Hematopoietic multipotent progenitor cell treated with erythropoietin and hydrocortisone succinate and interleukin-3 and kit ligand, for 17 days (in vitro differentiated cells): Measurements from ENCODE around the gene RPS6KC1.

Experiments
- DNase-seq: peaks from one replicate; pipeline ENCODE4 v3.0.0-alpha.2; 2015; ENCODE audit warnings: low spot score

RPS6KC1 gene

GRCh38 chr1:213231795-213232231, 180.8 kb downstream of the RPS6KC1 start:
- DNase-seq = no peak

- DNase-seq = no peak
Measured at GRCh38 chr1:213242883-213243282, 191.8 kb downstream of the RPS6KC1 start.

GRCh38 chr1:213244664-213245091, 193.6 kb downstream of the RPS6KC1 start:
- peak; percentile 57 for DNase-seq

GRCh38 chr1:213245260-213245910, 194.3 kb downstream of the RPS6KC1 start:
- DNase-seq = no peak

GRCh38 chr1:213247038-213247437, 196.0 kb downstream of the RPS6KC1 start:
- DNase-seq = no peak

- DNase-seq = no peak
Measured at GRCh38 chr1:213249395-213249794, 198.4 kb downstream of the RPS6KC1 start.

- no peak for DNase-seq
Measured at GRCh38 chr1:213250041-213250440, 199.0 kb downstream of the RPS6KC1 start.

GRCh38 chr1:213250446-213250845, 199.4 kb downstream of the RPS6KC1 start:
- no peak for DNase-seq

GRCh38 chr1:213251972-213252371, 200.9 kb downstream of the RPS6KC1 start:
- no peak for DNase-seq

GRCh38 chr1:213256438-213257087, 205.5 kb downstream of the RPS6KC1 start:
- DNase-seq = no peak

- no peak for DNase-seq
Measured at GRCh38 chr1:213260311-213261075, 209.5 kb downstream of the RPS6KC1 start.

- no peak for DNase-seq
Measured at GRCh38 chr1:213264531-213264930, 213.5 kb downstream of the RPS6KC1 start.

- DNase-seq = no peak
Measured at GRCh38 chr1:213266983-213267772, 216.1 kb downstream of the RPS6KC1 start.

- no peak for DNase-seq
Measured at GRCh38 chr1:213268221-213268620, 217.2 kb downstream of the RPS6KC1 start.

GRCh38 chr1:213269829-213270228, 218.8 kb downstream of the RPS6KC1 start:
- DNase-seq = no peak

- DNase-seq = no peak
Measured at GRCh38 chr1:213273546-213273945, 222.5 kb downstream of the RPS6KC1 start.

GRCh38 chr1:213274140-213274539, 223.1 kb downstream of the RPS6KC1 start:
- no peak for DNase-seq

- no peak for DNase-seq
Measured at GRCh38 chr1:213275293-213275692, 224.3 kb downstream of the RPS6KC1 start.

- DNase-seq = no peak
Measured at GRCh38 chr1:213276236-213276635, 225.2 kb downstream of the RPS6KC1 start.

- no peak for DNase-seq
Measured at GRCh38 chr1:213277036-213277435, 226.0 kb downstream of the RPS6KC1 start.

GRCh38 chr1:213279410-213279809, 228.4 kb downstream of the RPS6KC1 start:
- no peak for DNase-seq

- DNase-seq = no peak
Measured at GRCh38 chr1:213281640-213282301, 230.7 kb downstream of the RPS6KC1 start.
